GM21528 (cell line): ENCODE results near the gene ST7L.
A peak's percentile ranks its signal among the peaks of the same experiment; 100 is the strongest.

Source experiments
- ATAC-seq: cut with Tn5 transposase; IDR thresholded peaks from one replicate; pipeline ENCODE4 v1.9.1; 2021; ENCODE audit warnings: mild to moderate bottlenecking, moderate library complexity; ENCODE audit not compliant: unreplicated experiment, low FRiP score

Gene ST7L

DNA sequence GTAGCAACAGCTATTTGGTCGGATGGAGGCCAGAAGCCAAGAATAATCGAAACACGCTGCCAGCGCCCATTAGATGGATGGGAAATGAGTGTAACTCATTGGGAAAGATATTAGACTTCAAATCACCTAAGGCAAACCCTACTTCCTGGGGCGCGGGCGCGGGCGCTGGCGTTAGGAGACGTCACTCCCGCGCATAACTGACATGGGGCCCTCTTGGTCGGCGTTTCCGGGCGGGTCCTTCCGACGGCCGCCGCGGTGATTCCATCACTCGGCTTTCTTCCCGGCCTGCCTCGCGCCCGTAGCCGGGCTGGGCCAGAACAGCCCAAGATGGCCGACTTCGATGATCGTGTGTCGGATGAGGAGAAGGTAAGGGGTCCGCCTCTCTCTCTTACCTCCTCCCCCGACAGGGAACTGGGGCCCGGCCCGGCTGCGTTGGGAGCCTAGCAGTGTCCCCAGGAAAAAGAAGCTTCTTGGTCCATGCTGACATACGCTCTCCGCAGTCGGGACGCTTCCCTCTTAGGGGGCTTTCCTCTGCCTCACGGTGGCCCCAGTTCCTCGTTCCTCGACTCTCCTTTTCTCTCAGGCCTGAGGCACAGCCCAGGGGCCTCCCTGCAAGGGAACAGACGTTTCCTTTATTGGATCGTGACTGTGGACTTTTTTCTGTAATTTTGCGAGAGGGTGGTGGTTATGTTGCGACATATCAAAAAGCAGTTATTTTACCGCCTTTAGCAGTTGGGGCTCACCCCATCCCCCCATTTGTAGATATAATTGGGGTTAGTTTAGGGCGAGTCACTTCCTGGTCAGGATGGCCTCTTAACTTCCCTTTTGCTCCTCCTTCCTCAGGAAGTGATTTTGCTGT is 806 bp upstream of the ST7L start, which contains the start of gene CAPZA1:
CAPZA1 (plus strand) TSS at position 315 of the 859 bp plus-strand sequence; CDS start at position 328, 13 bp downstream.
- ATAC-seq, result peak; percentile 80

DNA sequence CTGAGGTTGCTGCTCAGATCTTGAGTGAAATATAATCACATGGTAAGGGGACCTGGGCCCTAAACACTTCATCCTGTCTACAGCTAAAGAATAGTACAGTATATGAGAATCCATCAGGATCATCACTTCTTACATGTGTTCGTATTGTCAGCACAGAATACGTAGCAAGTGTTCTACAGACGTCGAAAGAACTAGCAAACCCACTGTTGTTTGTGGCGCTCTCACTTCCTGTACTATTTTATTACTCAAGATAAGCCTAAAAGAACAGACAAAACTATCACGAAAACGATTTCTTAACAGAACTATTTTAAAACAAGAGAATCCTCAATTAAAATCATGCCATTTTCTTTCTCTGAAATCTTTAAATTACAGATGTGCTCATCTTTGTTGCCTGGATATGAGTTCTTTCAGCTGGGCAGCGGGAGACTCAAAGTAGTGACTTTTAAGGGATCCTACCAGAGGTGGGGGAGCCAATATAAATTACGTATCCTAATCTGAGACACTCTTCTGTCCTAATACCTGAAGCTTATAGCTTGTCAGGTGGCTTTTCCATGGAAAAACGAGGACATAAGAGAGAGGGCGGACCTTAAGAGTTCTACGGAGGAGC is 724 bp downstream of the ST7L start:
- no peak for ATAC-seq

DNA sequence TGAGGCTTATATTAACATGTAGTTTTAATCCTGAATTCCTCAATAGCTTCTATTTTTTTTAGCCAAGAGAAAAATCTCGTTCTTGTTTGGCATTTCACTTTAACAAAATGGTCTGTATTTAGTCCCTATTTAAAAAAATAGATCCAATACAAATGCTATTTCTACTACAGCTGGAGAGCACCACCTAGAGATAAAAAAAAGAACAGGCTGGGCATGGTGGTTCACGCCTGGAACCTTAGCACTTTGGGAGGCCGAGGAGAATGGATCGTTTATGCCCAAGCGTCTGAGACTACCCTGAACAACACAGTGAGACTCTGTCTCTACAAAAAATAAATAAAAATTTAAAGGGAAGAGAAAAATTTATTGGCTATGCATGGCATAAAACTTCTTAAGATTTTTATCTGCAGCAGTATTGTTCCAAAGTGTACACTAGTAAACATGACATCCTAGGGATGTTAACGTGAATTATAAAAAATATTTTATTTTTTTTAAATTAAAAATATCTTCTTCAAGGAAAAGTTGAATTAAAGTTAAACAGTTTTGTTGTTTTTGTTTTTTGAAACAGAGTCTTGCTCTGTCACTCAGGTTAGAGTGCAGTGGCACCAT is 4.4 kb downstream of the ST7L start:
- no peak for ATAC-seq

DNA sequence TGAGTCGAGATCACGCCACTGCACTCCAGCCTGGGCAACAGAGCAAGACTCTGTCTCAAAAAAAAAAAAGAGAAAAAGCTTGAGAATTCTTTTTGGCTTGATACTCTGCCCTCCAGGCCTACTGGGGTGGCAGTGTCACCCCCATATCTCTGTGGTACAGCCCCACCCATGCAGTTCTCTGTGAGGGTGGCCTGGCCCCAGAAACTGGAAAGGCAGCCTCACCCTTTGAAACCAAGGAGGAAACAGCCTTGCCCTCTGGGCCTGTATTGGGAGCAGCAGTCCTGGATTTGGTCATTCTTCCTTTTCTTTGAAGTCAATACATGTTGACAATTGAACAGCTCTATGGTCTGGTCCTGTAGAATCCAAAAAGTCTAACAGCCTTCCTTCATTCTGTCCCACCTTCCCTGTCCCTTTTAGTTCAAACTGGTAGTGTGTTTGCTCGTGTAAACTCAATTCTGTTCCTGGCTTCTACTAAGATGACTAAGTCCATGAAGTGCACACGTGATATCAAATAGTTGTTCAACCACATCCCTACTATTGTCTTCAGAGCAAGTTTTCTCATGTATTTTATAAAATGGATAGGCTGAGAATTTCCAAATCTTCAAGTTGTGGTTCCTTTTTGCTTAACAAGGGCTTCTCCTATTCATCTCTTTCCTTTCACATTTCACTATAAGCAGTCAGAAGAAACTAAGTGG is 13.2 kb downstream of the ST7L start:
- no peak for ATAC-seq

DNA sequence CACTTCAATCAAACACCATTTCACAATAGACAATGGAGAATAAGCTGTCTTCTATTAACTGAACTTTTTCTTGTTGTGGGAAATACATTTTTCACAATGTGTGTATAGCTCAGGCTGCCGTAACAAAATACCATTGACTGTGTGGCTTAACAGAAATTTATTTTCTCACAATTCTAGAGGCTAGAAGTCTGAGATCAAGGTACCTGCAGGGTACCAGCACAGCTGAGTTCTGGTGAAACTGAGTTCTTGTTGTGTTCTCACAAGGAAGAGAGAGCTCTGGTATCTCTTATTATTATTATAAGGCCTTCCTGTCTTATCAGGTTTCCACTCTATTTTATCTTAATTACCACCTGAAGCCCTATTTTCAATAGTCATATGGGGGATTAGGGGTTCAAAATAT is 15.4 kb downstream of the ST7L start:
- no peak for ATAC-seq

DNA sequence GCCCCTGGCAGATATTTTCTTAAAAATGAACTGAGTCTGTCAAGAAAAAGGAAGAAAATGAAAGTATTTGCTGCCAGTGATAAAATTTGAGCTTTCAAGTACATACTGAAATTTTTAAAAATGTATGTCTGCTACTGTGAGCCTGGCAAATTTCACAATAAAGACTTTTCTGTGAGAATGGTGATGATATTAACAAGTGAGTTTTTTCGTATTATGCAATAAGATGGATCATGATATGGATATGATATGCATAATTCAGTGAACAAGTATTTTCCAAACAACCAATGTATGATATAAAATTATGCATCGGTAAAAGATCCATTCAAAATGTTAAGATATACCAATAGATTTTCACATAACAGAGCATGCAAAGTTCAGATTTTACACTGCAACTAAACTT is 15.9 kb downstream of the ST7L start:
- ATAC-seq, result no peak

DNA sequence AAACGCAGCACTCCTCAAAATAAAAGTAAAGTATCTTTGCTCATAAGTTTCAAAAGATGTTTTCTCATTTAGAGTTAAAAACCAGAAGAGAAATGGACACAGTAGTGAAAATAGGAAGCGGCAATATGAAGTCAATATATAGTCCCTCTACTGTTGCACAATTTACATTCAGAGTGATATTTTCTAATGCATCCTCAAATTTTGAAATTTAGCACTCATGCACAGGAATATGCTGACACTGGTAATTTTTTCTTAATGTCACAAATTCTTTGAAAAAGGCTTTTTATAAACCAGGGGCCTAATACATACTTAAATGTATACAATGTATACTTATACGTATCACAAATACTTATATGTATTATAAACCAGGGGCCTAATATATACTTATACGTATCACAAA is 19.5 kb downstream of the ST7L start:
- ATAC-seq, result no peak

DNA sequence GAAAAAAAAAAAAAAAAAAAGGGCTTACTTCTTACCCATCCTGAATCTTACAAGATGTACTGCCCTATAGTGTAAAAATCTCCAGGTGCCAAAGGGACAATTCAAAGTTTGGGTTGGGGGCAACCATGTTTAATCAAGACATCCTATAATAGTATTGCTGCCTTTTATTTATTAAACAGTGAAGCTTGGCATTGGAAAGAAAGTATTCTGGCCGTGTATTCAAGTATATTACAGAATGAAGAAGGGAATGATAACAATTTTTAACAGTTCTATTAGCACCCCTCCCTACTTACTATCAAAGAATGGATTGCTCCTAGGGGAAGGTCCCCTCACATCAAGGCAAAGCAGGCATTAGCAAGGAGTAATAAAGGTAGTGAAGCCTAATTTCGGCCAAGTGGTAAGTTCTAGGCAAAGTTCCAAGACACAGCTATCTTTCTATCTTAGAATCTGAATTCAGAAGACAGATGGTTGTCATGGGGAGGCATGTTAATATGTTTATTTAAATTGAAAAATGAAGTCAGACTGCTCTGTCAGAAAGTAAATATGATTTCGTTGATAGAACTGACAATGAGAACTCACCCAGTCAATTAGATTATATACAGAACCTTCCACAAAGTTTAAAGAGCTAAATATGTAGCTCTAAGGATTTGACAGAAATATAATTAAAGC is 24.6 kb downstream of the ST7L start:
- no peak for ATAC-seq

DNA sequence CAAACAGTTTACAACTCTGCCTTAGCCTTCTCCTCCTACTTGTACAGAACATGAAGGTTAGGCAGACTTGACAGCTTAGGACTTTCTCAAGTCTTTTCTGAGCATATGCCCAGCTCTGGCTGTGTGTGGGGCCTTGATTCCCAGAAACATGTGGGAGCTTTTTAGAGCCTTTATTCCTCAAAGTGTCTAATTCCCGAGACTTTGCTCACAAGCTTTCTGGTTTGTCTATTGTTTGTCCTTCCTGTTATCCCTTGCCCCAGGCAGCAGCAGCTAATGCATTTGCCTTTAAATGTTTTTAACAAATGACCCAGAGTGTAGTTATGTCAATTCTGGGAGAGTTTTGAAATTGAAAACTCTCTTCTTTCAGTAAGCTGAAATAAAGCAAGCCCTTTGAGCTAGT is 29.2 kb downstream of the ST7L start:
- ATAC-seq, result no peak

DNA sequence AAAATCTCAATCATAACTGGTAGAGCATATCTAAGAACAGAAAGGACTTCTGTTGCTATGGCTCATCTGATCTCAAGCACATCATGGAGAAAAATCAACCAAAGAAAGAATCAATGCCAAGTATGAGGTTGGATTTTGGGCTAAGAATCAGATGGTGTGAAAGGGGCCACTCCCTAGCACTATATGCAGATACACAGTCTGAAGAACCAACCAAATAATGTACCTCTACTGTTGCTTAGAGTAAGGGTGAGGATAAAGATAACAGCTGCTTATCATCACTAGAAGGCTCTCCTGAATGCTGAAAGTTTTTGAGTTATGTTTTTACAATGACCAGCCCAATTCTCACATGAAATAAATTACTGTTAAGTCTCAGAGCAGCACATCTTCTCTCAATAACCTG is 35.6 kb downstream of the ST7L start:
- ATAC-seq, result no peak

DNA sequence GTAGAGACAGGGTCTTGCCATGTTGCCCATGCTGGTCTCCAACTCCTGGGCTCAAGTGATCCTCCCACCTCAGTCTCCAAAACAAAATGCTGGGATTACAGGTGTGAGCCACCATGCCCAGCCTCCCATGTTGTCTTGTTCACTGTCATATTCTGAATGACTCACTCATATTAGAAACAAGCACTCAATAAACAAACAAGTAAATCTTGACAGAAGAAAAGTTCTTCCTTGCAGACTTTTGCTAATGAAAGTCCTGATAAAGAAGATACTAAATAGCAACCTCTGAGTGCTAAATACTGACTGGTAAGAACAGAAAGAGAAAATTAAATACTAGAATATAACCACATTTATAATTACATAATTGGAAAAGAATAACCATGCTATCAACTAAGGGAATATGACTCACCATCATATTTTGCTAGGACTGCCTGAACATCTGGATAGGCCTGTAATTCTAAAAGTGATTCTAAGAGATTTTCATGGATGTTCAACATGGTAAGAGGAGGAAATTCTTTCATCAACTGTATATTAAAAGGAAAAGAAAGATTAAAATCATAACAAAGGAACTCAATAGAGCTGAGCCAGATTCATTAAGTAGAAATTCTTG is 37.3 kb downstream of the ST7L start:
- ATAC-seq, result no peak

DNA sequence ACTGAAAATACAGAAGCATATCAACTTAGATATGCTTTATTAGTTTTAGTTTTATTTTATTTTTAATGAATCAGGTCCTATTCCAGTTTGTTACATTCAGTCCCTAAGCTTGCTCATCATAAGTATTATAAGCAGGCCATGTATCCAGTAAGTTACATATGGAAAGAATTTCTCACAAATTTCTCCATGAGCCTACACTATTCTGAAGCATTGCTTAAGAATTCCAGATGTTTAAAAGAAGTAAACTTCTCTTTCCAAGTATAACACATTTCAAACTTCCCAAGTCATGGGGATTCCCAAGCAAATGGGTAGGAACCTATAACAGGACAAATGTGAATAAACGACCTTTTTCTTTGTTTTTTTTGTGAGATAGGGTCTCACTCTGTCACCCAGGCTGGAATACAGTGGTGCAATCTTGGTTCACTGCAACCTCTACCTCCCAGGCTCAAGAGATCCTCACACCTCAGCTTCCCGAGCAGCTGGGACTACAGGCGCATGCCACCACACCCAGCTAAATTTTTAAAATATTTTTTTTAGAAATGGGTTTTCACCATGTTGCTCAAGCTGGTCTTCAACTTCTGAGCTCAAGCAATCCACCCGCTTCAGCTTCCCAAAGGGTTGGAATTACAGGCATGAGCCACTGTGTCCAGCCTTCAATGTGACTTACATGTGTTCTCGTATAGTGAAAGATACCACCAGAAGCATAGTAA is 39.0 kb downstream of the ST7L start:
- no peak for ATAC-seq

DNA sequence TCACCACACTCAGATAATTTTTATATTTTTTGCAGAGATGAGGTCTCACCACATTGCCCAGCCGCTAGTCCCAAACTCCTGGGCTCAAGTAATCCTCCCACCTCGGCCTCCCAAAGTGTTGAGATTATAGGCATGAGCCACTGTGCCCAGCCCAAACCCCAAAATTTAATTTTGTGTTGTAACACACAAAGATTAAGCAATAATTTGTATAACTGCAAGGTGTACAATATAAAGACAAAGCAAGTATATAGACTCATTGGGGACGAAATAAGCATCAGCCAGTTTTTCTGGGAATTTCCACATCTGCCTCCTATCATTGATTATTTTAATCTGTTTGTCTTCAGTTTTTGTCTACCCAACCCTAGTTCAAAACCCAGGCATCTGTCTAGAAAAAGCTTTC is 42.7 kb downstream of the ST7L start:
- ATAC-seq, result no peak

DNA sequence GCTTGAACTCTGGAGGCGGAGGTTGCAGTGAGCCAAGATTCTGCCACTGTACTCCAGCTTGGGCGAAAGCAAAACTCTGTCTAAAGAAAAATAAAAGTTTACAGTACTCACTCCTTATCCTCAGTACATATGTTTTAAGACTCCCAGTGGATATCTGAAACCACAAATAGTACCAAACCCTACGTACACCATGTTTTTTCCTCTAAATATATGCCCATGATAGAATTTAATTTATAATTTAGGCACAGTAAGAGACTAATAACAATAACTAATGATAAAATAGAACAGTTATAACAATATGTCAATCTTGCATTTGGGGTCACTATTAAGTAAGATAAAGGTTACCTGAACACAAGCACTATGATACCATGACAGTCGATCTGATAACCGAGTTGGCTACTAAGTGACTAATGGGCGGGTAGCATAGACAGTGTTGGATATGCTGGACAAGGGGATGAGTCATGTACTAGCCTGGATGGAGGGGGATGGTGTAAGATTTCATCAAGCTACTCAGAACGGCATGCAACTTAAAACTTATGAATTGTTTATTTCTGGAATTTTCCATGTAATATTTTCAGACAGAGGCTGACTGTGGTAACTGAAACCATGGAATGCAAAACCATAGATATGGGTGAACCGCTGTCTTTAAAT is 43.7 kb downstream of the ST7L start:
- ATAC-seq, result no peak

DNA sequence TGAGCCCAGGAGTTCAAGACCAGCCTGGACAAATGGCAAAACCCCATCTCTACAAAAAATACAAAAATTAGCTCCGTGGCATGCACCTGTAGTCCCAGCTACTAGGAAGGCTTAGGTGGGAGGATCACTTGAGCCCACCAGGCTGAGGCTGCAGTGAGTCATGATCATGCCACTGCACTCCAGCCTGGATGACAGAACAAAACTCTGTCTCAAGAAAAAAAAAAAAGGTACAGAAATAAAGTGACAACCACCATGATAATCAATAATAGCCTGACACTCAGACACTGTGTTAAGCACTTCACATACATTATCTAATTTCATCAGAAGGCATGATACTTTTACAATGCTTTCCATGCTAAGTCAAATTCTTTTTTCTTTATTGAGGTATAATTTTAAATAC is 53.1 kb downstream of the ST7L start:
- ATAC-seq, result no peak

DNA sequence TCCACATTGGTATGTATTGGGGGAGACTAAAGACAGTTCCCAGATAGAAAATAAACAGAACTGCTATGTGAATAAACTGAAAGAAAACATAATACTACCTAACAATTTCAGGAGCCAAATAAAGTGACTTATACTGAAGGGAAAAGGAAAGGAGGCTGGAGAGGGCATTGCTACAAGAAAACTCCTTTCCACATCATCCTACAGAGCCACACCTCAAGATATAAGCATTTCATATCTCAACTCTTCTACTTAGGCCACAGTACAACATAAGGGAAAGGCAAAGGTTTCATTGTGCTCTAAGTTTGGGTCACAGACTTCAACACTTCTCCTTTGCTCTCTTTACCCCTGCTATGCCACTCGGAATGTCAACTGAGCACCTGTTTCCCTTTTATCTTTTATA is 54.9 kb downstream of the ST7L start:
- ATAC-seq, result no peak

DNA sequence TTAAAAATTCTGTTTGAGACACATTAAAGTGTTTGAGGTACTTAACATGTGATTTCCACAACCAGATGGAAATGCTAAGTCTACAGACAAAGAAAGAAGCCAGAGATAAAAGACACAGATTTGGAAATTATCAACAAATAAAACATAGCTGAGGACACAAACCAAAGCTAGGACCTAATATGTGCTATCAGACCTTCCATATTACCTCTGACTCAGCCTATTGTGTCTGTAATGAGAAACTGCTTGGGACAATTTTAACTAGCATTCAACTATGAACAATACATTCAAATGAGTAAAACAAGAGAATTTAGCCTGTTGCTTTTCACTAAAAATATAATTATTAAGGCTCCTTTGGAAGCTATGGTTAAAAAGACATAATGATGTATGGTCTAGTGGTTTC is 55.6 kb downstream of the ST7L start:
- ATAC-seq, result no peak

DNA sequence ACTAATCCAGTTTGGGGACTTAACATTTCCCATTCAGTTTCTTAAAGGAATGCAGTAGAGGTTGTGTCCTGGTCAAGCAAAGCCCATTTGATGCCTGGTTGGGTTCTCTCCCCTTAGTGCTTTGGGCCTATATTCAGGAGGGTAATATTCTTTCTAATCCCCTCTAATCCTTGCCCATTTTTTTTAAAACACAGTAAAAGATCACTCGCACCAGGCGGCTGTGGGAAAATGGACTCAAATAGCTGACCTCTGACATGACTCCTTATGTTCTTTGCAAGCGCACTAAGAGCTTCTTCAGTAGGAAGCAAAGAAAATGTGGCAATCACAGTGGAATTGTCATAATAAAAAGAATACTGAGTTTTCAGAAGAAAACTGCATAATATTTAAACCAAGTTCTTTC is 60.3 kb downstream of the ST7L start:
- no peak for ATAC-seq

DNA sequence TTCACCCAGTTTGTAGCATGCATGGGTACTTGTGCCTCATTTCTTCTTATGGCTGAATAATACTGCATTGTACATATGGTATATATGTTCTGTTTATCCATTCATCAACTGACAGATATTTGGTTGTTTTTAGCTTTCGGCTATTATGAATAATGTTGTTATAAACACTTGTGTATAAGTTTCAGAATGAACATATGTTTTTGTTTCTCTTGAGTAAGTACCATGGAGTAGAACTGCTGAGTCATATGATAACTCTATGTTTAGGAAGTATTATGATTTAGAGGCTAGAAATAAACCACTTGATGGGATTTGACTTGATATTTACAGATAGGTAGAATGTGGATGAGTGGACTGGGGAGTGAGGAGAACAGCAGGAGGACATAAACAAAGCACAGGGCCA is 61.6 kb downstream of the ST7L start:
- no peak for ATAC-seq
